DND-41 (cell line): Measurements from ENCODE around the gene HPCAL1.

ENCODE experiments used
- CTCF ChIP-seq: IDR thresholded peaks from 2 replicates; pipeline ENCODE4 v1.5.1; 2012; ENCODE audit warnings: borderline replicate concordance, low read length, moderate library complexity, mild to moderate bottlenecking; ENCODE audit not compliant: poor library complexity, severe bottlenecking; ENCODE audit errors: extremely low read depth
- EZH2 ChIP-seq: IDR thresholded peaks from 3 replicates; pipeline ENCODE4 v1.6.1; 2012; ENCODE audit warnings: borderline replicate concordance, low read depth, mild to moderate bottlenecking, moderate library complexity, low read length, inconsistent platforms; ENCODE audit not compliant: severe bottlenecking

- TF ChIP-seq EZH2 = no peak
- no peak for TF ChIP-seq CTCF
Measured at GRCh38 chr2:10424051-10424450, 121.3 kb downstream of the HPCAL1 start.
